ENCODE results near the gene POLR1C.

Gene POLR1C

DNA sequence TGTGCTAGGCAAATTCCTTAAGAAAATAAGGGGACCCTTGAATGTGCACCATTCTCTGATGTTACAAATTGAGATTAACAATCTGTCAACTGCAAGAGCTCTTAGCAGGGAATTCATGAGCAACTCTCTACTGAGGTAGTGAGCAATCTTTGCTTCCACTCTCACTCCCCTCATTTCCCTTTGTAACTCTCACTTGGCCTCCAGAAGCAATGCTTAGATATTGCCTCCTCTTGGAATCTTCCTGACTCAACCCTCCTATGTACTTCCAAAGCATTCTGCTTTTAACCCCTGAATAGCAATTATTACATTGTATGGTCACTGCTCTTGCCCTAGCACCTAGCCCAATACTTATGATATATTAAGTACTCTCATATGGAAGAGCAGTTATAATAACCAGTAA, 42.4 kb downstream of the POLR1C start:
- H3F3A ChIP-seq (ENCODE audit: insufficient read depth, low read length): no peaks in the 10 kb centered on the region
- no peak overlapping the region for H3K4me3 ChIP-seq (ENCODE audit: low read depth, low read length, poor library complexity, severe bottlenecking)
- H3K27ac ChIP-seq (ENCODE audit: low read depth, low read length, poor library complexity, severe bottlenecking): no peak overlapping the region
- H3K79me2 ChIP-seq (ENCODE audit: insufficient read depth, low read length): no peaks in the 10 kb centered on the region
- H3K4me1 ChIP-seq (ENCODE audit: insufficient read depth, low read length, severe bottlenecking): no peaks in the 10 kb centered on the region
- no peaks in the 10 kb centered on the region for H3K9me2 ChIP-seq (ENCODE audit: low read depth, low read length)
- no peak overlapping the region for H2AFZ ChIP-seq (ENCODE audit: low read length)
- H3K4me2 ChIP-seq (ENCODE audit: low read length): no peak overlapping the region
- peaks cover 95% of the 10 kb centered on the region for H3K36me3 ChIP-seq (ENCODE audit: insufficient read depth, low read length)
- no peaks in the 10 kb centered on the region for H3K27me3 ChIP-seq (ENCODE audit: insufficient read depth, low read length)
- TF ChIP-seq EZH2 (IDR thresholded peaks at IDR 0.05; ENCODE audit: borderline replicate concordance, low read length): no peak
- TF ChIP-seq, protein P1, sequence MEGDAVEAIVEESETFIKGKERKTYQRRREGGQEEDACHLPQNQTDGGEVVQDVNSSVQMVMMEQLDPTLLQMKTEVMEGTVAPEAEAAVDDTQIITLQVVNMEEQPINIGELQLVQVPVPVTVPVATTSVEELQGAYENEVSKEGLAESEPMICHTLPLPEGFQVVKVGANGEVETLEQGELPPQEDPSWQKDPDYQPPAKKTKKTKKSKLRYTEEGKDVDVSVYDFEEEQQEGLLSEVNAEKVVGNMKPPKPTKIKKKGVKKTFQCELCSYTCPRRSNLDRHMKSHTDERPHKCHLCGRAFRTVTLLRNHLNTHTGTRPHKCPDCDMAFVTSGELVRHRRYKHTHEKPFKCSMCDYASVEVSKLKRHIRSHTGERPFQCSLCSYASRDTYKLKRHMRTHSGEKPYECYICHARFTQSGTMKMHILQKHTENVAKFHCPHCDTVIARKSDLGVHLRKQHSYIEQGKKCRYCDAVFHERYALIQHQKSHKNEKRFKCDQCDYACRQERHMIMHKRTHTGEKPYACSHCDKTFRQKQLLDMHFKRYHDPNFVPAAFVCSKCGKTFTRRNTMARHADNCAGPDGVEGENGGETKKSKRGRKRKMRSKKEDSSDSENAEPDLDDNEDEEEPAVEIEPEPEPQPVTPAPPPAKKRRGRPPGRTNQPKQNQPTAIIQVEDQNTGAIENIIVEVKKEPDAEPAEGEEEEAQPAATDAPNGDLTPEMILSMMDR (IDR thresholded peaks at IDR 0.05; ENCODE audit: low read length): no peak
- H3K9ac ChIP-seq (ENCODE audit: low read length): no peak overlapping the region
- H3K9me3 ChIP-seq (ENCODE audit: low read length): no peaks in the 10 kb centered on the region
- no peaks in the 10 kb centered on the region for H4K20me1 ChIP-seq (ENCODE audit: insufficient read depth, low read length)

DNA sequence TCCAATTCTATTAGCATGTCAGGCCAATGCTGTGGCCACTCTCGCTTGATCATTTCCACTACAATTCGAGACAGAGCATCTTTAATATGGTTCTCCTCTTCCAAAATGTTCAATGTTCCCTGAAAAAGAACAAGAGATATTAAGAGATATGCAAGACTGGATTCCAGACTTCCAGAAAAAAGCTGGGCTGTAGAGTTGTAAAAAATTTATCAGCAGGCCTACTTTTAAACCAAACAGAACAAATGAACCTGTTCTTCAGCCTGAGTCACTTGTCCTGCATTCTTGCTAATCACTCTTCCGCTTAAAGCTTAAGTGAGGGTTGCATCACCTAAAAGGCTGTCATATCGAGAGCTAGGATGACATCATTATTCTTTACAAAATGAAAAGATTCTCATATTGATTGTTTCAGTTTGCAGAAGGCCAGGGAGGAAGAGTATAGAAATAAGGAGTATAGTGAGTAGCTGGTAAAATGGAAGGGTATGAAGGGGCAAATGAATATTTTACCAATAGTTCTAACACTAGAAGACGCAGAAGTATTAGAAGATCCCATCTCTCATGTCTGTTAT, 54.1 kb downstream of the POLR1C start:
- Histone ChIP-seq H3K9me3 (ENCODE audit: low read length) (no peaks in the 10 kb centered on the region), H3K79me2 (ENCODE audit: insufficient read depth, low read length) (peaks cover 11% of the 10 kb centered on the region), H2AFZ (ENCODE audit: low read length) (no peak overlapping the region), H4K20me1 (ENCODE audit: insufficient read depth, low read length) (no peaks in the 10 kb centered on the region), H3K9ac (ENCODE audit: low read length) (no peak overlapping the region), H3K27ac (ENCODE audit: low read depth, low read length, poor library complexity, severe bottlenecking) (no peak overlapping the region), H3K9me2 (ENCODE audit: low read depth, low read length) (no peaks in the 10 kb centered on the region), H3K4me2 (ENCODE audit: low read length) (no peak overlapping the region), H3K36me3 (ENCODE audit: insufficient read depth, low read length) (peaks cover 64% of the 10 kb centered on the region), H3K27me3 (ENCODE audit: insufficient read depth, low read length) (no peaks in the 10 kb centered on the region), H3K4me1 (ENCODE audit: insufficient read depth, low read length, severe bottlenecking) (peaks cover 8% of the 10 kb centered on the region), H3K4me3 (ENCODE audit: low read depth, low read length, poor library complexity, severe bottlenecking) (no peak overlapping the region), H3F3A (ENCODE audit: insufficient read depth, low read length) (no peaks in the 10 kb centered on the region)
- TF ChIP-seq, protein P1 (IDR thresholded peaks at IDR 0.05; ENCODE audit: low read length): no peak
